Left ventricle myocardium inferior (tissue), 1 donor: Measurements from ENCODE around the gene BASP1. TPM values are rescaled to one million over a fixed set of nuclear protein-coding genes. Genes with fewer than 3 reads are reported as not detected.

ENCODE experiments used
- DNase-seq: peaks from one replicate; pipeline ENCODE4 v3.0.0-alpha.2; 2020
- H3K27ac ChIP-seq: fragments of 200-600 bp; replicated peaks from 2 replicates; pipeline ENCODE4 v1.8.0; 2021
- H3K27me3 ChIP-seq: fragments of 200-600 bp; 2 replicates; pipeline ENCODE4 v1.8.0; 2021; ENCODE audit warnings: low read depth
- H3K36me3 ChIP-seq: fragments of 200-600 bp; 2 replicates; pipeline ENCODE4 v1.8.0; 2021
- H3K4me1 ChIP-seq: fragments of 200-600 bp; 2 replicates; pipeline ENCODE4 v1.8.0; 2021
- H3K4me3 ChIP-seq: fragments of 200-600 bp; 2 replicates; pipeline ENCODE4 v1.8.0; 2021; ENCODE audit warnings: mild to moderate bottlenecking, moderate library complexity
- H3K9me3 ChIP-seq: fragments of 200-600 bp; replicated peaks from 2 replicates; pipeline ENCODE4 v1.8.0; 2021
- CTCF ChIP-seq: fragments of 200-600 bp; IDR thresholded peaks from 2 replicates; pipeline ENCODE4 v1.8.0; 2021; ENCODE audit warnings: antibody characterized with exemption, mild to moderate bottlenecking, borderline replicate concordance
- intact Hi-C: fragments of 100-400 bp; cut with micrococcal nuclease; formaldehyde crosslinking; loops from one replicate; pipeline ENCODE4 v1.11.0; 2022
- total RNA-seq: library from RNA; stranded (reverse); fragmentation: NEBNext Ultra II Directional; extraction: Animal tissue kit (Norgen Biotek cat#: 25700); gene quantifications from one replicate; pipeline ENCODE4 v1.2.1, GENCODE V29; 2021
- donor health status: DM: no; HTN: yes; CAD: no; lungs with severe emphysema.

BASP1 gene
- total RNA-seq, 1 donor from 2014 or later = 3.7 TPM

DNA sequence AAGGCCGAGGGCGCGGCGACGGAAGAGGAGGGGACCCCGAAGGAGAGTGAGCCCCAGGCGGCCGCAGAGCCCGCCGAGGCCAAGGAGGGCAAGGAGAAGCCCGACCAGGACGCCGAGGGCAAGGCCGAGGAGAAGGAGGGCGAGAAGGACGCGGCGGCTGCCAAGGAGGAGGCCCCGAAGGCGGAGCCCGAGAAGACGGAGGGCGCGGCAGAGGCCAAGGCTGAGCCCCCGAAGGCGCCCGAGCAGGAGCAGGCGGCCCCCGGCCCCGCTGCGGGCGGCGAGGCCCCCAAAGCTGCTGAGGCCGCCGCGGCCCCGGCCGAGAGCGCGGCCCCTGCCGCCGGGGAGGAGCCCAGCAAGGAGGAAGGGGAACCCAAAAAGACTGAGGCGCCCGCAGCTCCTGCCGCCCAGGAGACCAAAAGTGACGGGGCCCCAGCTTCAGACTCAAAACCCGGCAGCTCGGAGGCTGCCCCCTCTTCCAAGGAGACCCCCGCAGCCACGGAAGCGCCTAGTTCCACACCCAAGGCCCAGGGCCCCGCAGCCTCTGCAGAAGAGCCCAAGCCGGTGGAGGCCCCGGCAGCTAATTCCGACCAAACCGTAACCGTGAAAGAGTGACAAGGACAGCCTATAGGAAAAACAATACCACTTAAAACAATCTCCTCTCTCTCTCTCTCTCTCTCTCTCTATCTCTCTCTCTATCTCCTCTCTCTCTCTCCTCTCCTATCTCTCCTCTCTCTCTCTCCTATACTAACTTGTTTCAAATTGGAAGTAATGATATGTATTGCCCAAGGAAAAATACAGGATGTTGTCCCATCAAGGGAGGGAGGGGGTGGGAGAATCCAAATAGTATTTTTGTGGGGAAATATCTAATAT, 58.1 kb downstream of the BASP1 start:
- Histone ChIP-seq H3K4me1 (no peaks in the 10 kb centered on the region), H3K9me3 (no peaks in the 10 kb centered on the region), H3K36me3 (no peaks in the 10 kb centered on the region), H3K27ac (no peak overlapping the region), H3K27me3 (no peaks in the 10 kb centered on the region), H3K4me3 (no peak overlapping the region)
- TF ChIP-seq CTCF = no peak
- no peak for DNase-seq
- intact Hi-C loops = no loop called here

DNA sequence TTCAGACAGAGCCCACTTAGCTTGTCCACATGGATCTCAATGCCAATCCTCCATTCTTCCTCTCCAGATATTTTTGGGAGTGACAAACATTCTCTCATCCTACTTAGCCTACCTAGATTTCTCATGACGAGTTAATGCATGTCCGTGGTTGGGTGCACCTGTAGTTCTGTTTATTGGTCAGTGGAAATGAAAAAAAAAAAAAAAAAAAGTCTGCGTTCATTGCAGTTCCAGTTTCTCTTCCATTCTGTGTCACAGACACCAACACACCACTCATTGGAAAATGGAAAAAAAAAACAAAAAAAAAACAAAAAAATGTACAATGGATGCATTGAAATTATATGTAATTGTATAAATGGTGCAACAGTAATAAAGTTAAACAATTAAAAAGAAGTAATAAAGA, 59.0 kb downstream of the BASP1 start:
- TF ChIP-seq CTCF = no peak
- no peaks in the 10 kb centered on the region for H3K36me3 ChIP-seq
- intact Hi-C loops = no loop called here
- no peak overlapping the region for H3K27ac ChIP-seq
- no peak overlapping the region for H3K4me3 ChIP-seq
- no peaks in the 10 kb centered on the region for H3K27me3 ChIP-seq
- no peaks in the 10 kb centered on the region for H3K9me3 ChIP-seq
- DNase-seq = no peak
- H3K4me1 ChIP-seq = no peaks in the 10 kb centered on the region

- H3K27ac ChIP-seq = no peak overlapping the region
- no peak for DNase-seq
- intact Hi-C loops = no loop called here
These were observed 60.5 kb downstream of the BASP1 start for GRCh38 chr5:17277907-17278306.

GRCh38 chr5:17278931-17279330, 61.5 kb downstream of the BASP1 start:
- Histone ChIP-seq H3K4me3 (no peak overlapping the region), H3K36me3 (no peaks in the 10 kb centered on the region), H3K9me3 (no peaks in the 10 kb centered on the region), H3K27ac (no peak overlapping the region), H3K27me3 (peaks cover 3% of the 10 kb centered on the region), H3K4me1 (no peaks in the 10 kb centered on the region)
- DNase-seq = no peak
- intact Hi-C loops = no loop called here
- TF ChIP-seq CTCF = no peak

More at GRCh38 chr5:17277907-17278306, 60.5 kb downstream of the BASP1 start:
- H3K36me3 ChIP-seq = no peaks in the 10 kb centered on the region
- H3K9me3 ChIP-seq = no peaks in the 10 kb centered on the region
- no peak overlapping the region for H3K4me3 ChIP-seq
- TF ChIP-seq CTCF = no peak
- peaks cover 3% of the 10 kb centered on the region for H3K27me3 ChIP-seq
- H3K4me1 ChIP-seq = no peaks in the 10 kb centered on the region

DNA sequence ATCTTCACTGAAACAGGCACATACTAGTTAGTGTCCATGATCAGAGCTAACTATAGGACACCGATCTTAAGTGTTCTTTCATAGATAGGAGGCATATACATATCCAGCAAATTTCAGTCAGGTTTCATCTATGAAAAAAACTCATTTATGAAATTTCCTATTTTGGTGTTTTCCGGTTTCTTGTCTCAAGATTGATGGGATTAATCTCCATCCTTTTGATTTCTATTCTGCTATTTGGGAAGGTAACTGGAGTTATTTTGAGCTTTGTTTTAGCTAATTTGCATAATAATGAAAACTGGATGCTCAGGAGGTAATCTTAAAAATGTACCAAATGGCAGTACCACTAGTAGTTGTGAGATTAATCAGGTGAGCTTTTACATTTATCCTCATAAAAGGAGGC, 62.1 kb downstream of the BASP1 start:
- Histone ChIP-seq H3K36me3 (no peaks in the 10 kb centered on the region), H3K27ac (no peak overlapping the region), H3K27me3 (peaks cover 3% of the 10 kb centered on the region), H3K4me1 (no peaks in the 10 kb centered on the region), H3K4me3 (no peak overlapping the region), H3K9me3 (no peaks in the 10 kb centered on the region)
- intact Hi-C loops = no loop called here
- no peak for DNase-seq
- TF ChIP-seq CTCF = no peak
